B cell (primary cell): ENCODE results near the gene BCOR. TPM values are rescaled to one million over a fixed set of nuclear protein-coding genes. Genes with fewer than 3 reads are reported as not detected.

Source experiments
- ATAC-seq: fragments of 200-7000 bp; cut with Tn5 transposase; one replicate; pipeline ENCODE4 v1.10.0; 2021; ENCODE audit warnings: low read depth, mild to moderate bottlenecking, moderate number of reproducible peaks, moderate library complexity
- CTCF ChIA-PET: fragments of 350-600 bp; sonication (Branson Sonifier 250); formaldehyde crosslinking; loops from one replicate; lab custom pipeline; 2021; ENCODE audit warnings: antibody characterized with exemption, inconsistent platforms; lab: Charles Lee
- POLR2A ChIA-PET: fragments of 350-600 bp; sonication (Branson Sonifier 250); formaldehyde crosslinking; loops from one replicate; lab custom pipeline; 2021; ENCODE audit warnings: antibody characterized with exemption; lab: Charles Lee
- DNase-seq: peaks from one replicate; pipeline ENCODE4 v3.0.0; 2013
- H2AFZ ChIP-seq: 2 replicates; pipeline ENCODE4 v1.6.1; 2012; ENCODE audit warnings: mild to moderate bottlenecking, low read depth, low read length; ENCODE audit not compliant: insufficient read depth, poor library complexity, severe bottlenecking
- H3K27ac ChIP-seq, 2 donors: 1 replicate in 1 of 2; 2 replicates in 1 of 2; pipeline ENCODE4 v1.5.1; 2012 to 2013; ENCODE audit warnings: low read length in 2 of 2, mild to moderate bottlenecking in 2 of 2, moderate library complexity in 1 of 2
- H3K27me3 ChIP-seq, 4 experiments: fragments of 200-600 bp in 1 of 4; sonication (generic) in 1 of 4; replicated peaks in 1 of 4; 1 replicate in 2 of 4; 2 replicates in 2 of 4; pipeline versions ENCODE4 v1.6.1 to v1.7.0; 2013 to 2016; ENCODE audit warnings: low read length in 3 of 4, mild to moderate bottlenecking in 2 of 4, mixed read lengths in 1 of 4, moderate library complexity in 1 of 4; ENCODE audit not compliant: insufficient read depth in 4 of 4, control insufficient read depth in 3 of 4; ENCODE audit errors: control extremely low read depth in 1 of 4
- H3K36me3 ChIP-seq, 2 experiments: replicated peaks in 1 of 2; 1 replicate in 1 of 2; 2 replicates in 1 of 2; pipeline versions ENCODE4 v1.6.1 to v1.7.1; 2013; ENCODE audit warnings: low read length in 1 of 2; ENCODE audit not compliant: insufficient read depth in 2 of 2, control insufficient read depth in 1 of 2; ENCODE audit errors: control extremely low read depth in 1 of 2, extremely low read depth in 1 of 2
- H3K4me1 ChIP-seq, 2 donors: fragments of 200-600 bp in 1 of 2; sonication (generic) in 1 of 2; 1 replicate in 1 of 2; 2 replicates in 1 of 2; pipeline versions ENCODE4 v1.5.1 to v1.6.1; 2013 to 2017; ENCODE audit warnings: low read length in 2 of 2; ENCODE audit not compliant: control insufficient read depth in 2 of 2, insufficient read depth in 2 of 2
- H3K4me2 ChIP-seq: replicated peaks from 2 replicates; pipeline ENCODE3; 2012; ENCODE audit warnings: mild to moderate bottlenecking, low read depth, low read length; ENCODE audit not compliant: poor library complexity, severe bottlenecking
- H3K4me3 ChIP-seq, 5 experiments: fragments of 200-600 bp in 1 of 5; sonication (generic) in 1 of 5; 1 replicate in 3 of 5; 2 replicates in 2 of 5; pipeline versions ENCODE4 v1.5.1 to v1.7.0; 2011 to 2016; ENCODE audit warnings: low read length in 4 of 5, mild to moderate bottlenecking in 4 of 5, low read depth in 2 of 5, control low read depth in 1 of 5, moderate library complexity in 1 of 5; ENCODE audit not compliant: insufficient read depth in 1 of 5; ENCODE audit errors: control extremely low read depth in 1 of 5, extremely low read depth in 1 of 5
- H3K79me2 ChIP-seq: fragments of 200-600 bp; sonication (generic); one replicate; pipeline ENCODE4 v1.6.0; 2016; ENCODE audit warnings: low read length; ENCODE audit not compliant: control insufficient read depth, insufficient read depth
- H3K9ac ChIP-seq: fragments of 200-600 bp; sonication (generic); 2 replicates; pipeline ENCODE4 v1.6.1; 2017; ENCODE audit warnings: mild to moderate bottlenecking, low read length, moderate library complexity
- H3K9me3 ChIP-seq, 3 donors: one replicate each; pipeline versions ENCODE4 v1.6.1 to v1.7.1; 2013; ENCODE audit warnings: low read length in 2 of 3; ENCODE audit not compliant: control insufficient read depth in 2 of 3, insufficient read depth in 1 of 3; ENCODE audit errors: control extremely low read depth in 1 of 3
- H4K20me1 ChIP-seq: 2 replicates; pipeline ENCODE4 v1.6.0; 2012; ENCODE audit warnings: mild to moderate bottlenecking, low read length; ENCODE audit not compliant: insufficient read depth, control insufficient read depth, poor library complexity, severe bottlenecking
- H3K27ac Mint-ChIP-seq: one replicate; pipeline ENCODE4 v1.8.0; 2021; ENCODE audit warnings: mixed read lengths
- H3K27me3 Mint-ChIP-seq: one replicate; pipeline ENCODE4 v1.8.0; 2021; ENCODE audit warnings: mixed read lengths
- H3K4me1 Mint-ChIP-seq: one replicate; pipeline ENCODE4 v1.8.0; 2021; ENCODE audit warnings: mixed read lengths
- H3K4me3 Mint-ChIP-seq: one replicate; pipeline ENCODE4 v1.8.0; 2021; ENCODE audit warnings: mixed read lengths
- H3K9me3 Mint-ChIP-seq: one replicate; pipeline ENCODE4 v1.8.0; 2022; ENCODE audit warnings: mixed read lengths; ENCODE audit not compliant: insufficient read depth
- EZH2 ChIP-seq: IDR thresholded peaks from 2 replicates; pipeline ENCODE4 v1.6.1; 2012; ENCODE audit warnings: borderline replicate concordance, low read depth, mild to moderate bottlenecking, moderate library complexity, low read length; ENCODE audit not compliant: insufficient read depth, poor library complexity, severe bottlenecking
- WGBS: methylation state at CpG from one replicate; pipeline ENCODE4 v1.1.5; 2013; ENCODE audit warnings: missing lambda C conversion rate; ENCODE audit not compliant: insufficient coverage; 5-methylcytosine and 5-hydroxymethylcytosine counted together
- intact Hi-C: fragments of 100-400 bp; cut with micrococcal nuclease; formaldehyde crosslinking; loops from one replicate; pipeline ENCODE4 v1.10.0; 2022
- polyA plus RNA-seq: library from polyadenylated mRNA; depleted of rRNA; stranded (reverse); fragments of >200 nt; gene quantifications from 2 replicates; pipeline ENCODE4 v1.2.3, GENCODE V29; 2012
- total RNA-seq, 2 donors: library from RNA; stranded (reverse); fragments of 120-200 nt in 1 of 2; gene quantifications; 1 replicate in 1 of 2; 2 replicates in 1 of 2; pipeline versions ENCODE4 v1.2.3 to v1.2.4, GENCODE V29; 2013 to 2022
- TF ChIP-seq, protein P1 (sequence below): fragments of 200-600 bp; IDR thresholded peaks from one replicate; pipeline ENCODE4 v1.8.0; 2022; ENCODE audit warnings: antibody characterized with exemption, mild to moderate bottlenecking

The BCOR gene
- total and polyA plus RNA-seq, 2 donors (not counting 1 experiment from before 2014, with no cell fraction given), result 19.0 to 65.3 TPM

DNA sequence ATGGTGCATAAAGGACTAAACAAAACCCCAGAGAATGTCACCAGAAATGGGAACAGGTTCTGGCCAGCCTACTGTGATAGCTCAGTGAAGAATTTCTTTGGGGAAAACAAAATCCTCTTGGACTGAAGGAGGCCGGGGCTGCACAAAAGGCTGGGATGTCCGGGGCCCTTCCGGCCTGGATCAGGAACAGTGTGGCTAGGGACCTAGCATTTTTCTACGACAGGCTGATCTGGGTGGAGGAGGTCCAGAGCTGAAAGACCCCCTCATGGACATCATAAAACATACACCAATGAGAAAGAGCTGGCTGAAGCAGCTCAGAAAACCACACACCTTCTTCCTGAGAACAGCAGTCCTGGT, 94.7 kb downstream of the BCOR start:
- no peaks in the 10 kb centered on the region for H3K9me3 Mint-ChIP-seq
- no peaks in the 10 kb centered on the region for H4K20me1 ChIP-seq
- ATAC-seq (no peak), DNase-seq (no peak)
- peaks cover 13% of the 10 kb centered on the region for H3K27me3 Mint-ChIP-seq
- no peak overlapping the region for H3K4me3 Mint-ChIP-seq
- peaks cover 15% of the 10 kb centered on the region for H3K4me1 Mint-ChIP-seq
- H3K9ac ChIP-seq, result no peak overlapping the region
- TF ChIP-seq, protein P1, sequence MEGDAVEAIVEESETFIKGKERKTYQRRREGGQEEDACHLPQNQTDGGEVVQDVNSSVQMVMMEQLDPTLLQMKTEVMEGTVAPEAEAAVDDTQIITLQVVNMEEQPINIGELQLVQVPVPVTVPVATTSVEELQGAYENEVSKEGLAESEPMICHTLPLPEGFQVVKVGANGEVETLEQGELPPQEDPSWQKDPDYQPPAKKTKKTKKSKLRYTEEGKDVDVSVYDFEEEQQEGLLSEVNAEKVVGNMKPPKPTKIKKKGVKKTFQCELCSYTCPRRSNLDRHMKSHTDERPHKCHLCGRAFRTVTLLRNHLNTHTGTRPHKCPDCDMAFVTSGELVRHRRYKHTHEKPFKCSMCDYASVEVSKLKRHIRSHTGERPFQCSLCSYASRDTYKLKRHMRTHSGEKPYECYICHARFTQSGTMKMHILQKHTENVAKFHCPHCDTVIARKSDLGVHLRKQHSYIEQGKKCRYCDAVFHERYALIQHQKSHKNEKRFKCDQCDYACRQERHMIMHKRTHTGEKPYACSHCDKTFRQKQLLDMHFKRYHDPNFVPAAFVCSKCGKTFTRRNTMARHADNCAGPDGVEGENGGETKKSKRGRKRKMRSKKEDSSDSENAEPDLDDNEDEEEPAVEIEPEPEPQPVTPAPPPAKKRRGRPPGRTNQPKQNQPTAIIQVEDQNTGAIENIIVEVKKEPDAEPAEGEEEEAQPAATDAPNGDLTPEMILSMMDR, result no peak
- TF ChIP-seq EZH2, result no peak
- H3K9me3 ChIP-seq, result no peaks in the 10 kb centered on the region
- intact Hi-C loops, result no loop called here
- no CpG with 5 or more reads among the region's 4 CpGs for WGBS
- H3K4me3 ChIP-seq, result no peak overlapping the region
- CTCF ChIA-PET, result no interaction called here
- H3K27ac Mint-ChIP-seq, result no peak overlapping the region
- H3K36me3 ChIP-seq, result no peaks in the 10 kb centered on the region
- H2AFZ ChIP-seq, result no peak overlapping the region
- H3K27me3 ChIP-seq, result peaks cover 0 to 32% (median 12%) of the 10 kb centered on the region in 4 experiments
- POLR2A ChIA-PET, result no interaction called here
- peaks cover 18 to 19% of the 10 kb centered on the region in 2 donors for H3K4me1 ChIP-seq
- no peak overlapping the region for H3K27ac ChIP-seq
- no peaks in the 10 kb centered on the region for H3K79me2 ChIP-seq
- no peak overlapping the region for H3K4me2 ChIP-seq
